MV-4-11 (cell line): Measurements from ENCODE around the gene CCDC142.

ENCODE experiments used
- DNase-seq: peaks from one replicate; lab custom pipeline; 2025; lab: John Stamatoyannopoulos, UW

CCDC142 gene

GRCh38 chr2:74441690-74442482 lies 40.9 kb downstream of the CCDC142 start, which contains the start of gene RTKN:
TSS of gene RTKN (minus strand) at chr2:74441937. CDS start at chr2:74441816, 121 bp downstream.
- DNase-seq = no peak

- no peak for DNase-seq
Measured at GRCh38 chr2:74441170-74441689, 41.6 kb downstream of the CCDC142 start.

GRCh38 chr2:74440378-74441169 lies 42.2 kb downstream of the CCDC142 start:
- DNase-seq = peak; percentile 72

DNA sequence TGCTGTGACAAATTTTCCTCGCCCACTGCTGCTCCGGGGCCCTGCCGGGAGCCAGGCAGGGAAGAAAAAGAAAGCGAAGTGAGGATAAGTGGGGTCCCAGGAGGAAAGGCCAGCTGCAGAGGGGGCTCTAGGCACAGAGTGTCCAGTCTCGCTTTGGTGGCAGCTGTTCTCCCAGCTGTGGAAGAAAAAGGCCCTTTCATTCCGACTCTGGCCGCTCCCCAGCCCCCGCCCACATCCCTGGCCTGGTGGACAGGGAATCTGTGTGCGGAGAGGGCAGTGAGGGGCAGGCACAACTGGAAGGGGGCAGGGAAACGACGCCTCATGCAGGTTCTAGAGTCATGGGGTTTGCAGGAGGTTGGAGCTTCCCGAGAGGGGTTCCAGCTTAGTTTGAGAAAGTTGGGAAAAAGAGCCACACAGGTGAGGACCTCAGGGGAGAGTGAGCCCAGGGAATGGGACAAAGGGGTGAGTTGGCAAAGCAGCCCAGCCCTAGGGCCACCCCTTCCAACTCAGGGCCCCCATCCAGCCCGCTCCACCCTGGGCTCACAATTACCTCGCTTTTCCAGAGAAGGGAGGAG lies 42.9 kb downstream of the CCDC142 start:
- no peak for DNase-seq

GRCh38 chr2:74439373-74439772 lies 43.4 kb downstream of the CCDC142 start:
- DNase-seq = no peak

GRCh38 chr2:74438248-74438647 lies 44.5 kb downstream of the CCDC142 start:
- DNase-seq = no peak

DNA sequence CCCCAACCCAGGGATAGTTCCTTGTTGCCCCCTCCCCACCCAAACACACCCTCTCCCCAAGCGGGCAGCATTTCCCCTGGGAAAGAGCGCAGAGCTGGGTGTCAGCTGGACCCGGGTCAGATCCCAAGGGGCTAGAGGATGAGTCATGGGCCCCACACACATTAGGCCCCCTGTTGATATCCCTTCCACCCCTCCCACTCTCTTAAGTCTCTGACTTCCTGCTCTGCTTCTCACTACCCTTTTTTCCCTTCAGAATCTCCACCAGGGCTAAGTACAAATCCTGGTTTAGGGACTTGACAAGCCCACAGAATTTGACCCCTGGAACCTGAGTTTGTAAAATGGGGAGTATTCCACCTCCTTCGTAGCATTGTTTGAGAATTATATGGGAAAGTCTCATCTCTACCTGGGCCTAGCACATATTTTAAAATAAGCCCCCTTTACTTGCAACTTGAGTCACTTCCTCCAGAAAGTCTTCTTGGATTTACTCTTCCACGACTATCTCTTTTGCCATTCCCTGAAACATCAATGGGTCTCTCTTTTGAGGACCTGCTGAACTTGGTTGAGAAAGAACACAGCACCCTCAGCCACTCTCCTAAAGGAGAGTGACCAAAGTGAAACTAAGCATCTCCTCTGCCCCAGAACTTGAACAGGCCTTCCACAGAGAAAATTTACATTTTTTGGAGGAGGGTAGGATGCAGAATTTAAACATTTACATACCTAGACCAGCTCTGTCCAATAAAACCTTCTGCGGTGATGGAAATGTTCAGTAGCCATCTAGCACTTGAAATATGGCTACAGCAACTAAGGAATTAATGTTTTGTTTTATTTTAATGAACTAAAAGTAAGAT lies 45.7 kb downstream of the CCDC142 start:
- DNase-seq = peak; percentile 86

GRCh38 chr2:74436111-74436805 lies 46.5 kb downstream of the CCDC142 start:
- no peak for DNase-seq

GRCh38 chr2:74430502-74430901 lies 52.3 kb downstream of the CCDC142 start:
- DNase-seq = no peak

DNA sequence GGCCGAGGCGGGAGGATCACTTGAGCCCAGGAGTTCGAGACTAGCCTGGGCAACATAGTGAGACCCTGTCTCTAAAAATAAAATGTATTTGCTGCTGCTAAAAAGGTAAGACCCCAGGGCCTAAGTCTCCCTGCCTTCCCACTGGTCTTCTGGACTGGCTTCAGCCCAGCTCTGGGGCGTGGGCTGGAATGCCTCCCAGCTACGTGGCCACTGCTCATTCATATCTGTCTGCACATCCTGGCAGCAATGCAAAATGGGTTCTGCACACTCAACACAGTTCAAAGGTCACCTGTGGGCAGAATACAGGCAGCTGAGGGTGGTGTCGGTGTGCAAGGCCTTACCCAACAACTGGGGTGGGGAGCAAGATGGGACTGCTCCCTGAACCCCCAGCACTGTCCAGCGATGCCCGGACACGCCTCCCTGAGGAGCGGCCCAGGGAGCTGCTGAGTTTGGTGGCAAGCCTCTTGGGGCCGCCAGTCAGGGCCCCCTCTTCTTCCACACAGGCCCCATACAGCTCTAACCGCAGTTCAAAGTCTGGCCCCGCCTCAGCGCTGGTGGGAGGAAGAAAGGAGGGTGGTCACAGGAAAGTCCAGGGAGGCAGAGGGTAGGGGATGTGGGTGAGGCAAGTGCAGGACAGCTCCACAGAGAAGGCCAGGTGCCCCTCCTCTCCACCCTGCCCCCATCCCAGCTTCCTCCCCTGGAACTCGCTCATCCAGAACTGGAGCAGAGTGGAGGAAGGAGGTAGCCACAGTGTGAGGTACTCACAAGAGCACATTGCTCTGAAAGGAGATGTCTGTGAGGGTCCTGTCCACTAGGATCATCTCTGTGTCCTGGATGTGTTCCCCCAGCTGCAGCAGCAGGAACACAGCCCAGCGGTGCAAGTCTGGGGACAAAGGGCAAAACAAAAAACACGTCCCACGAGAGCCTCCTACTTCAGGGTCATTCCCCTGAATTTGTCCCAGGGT lies 53.0 kb downstream of the CCDC142 start:
- no peak for DNase-seq

GRCh38 chr2:74428675-74429074 lies 54.1 kb downstream of the CCDC142 start:
- DNase-seq = no peak

DNA sequence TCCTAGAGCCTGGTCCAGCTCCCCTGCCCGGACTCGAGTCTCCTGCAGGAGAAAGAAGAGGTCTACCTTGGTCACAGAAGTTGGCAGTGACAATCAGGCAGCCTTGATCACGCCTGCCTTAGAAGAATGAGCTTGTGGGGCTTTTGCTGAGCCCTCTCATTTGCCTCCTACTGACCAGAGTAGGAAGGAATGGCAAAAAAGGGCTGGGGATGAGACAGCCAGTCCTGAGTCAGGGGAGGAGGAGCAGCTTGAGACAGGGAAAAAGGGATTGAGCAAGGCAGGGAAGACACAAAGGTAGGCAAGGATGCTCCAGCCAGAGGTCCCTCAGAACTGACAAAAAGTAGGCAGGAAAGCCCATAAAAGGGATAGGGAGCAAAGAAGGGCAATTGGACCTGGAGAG lies 55.2 kb downstream of the CCDC142 start:
- DNase-seq = no peak

DNA sequence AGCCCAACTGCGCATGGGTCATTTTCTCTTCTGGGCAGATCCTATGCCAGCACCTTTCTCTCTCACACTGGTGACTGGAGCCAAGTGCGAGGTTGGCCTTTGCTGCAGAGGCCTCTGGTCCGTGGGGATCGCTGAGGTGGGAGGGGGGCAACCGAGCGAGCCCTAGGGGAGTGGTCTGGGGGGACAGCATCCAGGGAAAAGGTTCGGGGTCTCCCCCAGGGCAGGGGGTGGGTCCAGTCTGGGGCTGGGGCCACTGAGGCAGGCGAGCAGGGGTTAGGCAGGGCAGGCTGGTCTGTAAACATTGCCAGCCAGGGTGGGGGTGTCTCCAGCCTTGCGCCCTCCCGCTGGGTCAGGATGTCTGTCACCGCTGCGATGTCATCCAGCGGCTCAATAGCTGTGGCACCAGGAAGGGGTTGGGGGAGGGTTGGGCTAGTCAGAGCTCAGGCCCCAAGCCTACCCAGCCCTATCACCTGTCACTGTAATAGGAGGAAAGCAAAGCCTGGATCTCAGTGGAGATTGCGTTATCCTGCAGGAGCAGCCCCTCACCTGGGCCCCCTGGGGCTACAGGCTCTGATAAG lies 56.5 kb downstream of the CCDC142 start:
- DNase-seq = no peak

DNA sequence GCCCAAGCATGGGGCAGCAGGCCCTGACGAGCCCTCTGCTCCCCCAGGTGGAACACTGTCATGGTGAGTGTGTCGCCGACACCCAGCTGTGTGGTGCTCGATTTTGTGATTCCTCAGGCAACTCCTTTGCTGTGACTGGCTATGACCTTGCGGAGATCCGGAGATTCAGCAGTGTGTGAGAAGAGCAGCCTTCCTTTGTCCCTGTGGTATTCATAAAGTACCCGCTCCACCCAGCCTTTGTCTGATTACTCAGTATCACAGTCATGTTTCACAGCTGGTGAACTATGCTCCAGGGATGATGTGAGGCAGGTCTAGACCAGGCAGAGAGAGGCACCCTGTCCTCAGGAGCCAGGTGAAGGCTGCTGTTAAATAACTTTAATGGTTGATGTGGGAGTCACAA lies 57.3 kb downstream of the CCDC142 start:
- DNase-seq = no peak

GRCh38 chr2:74424995-74425406 lies 57.8 kb downstream of the CCDC142 start:
- no peak for DNase-seq

- DNase-seq = no peak
Measured at GRCh38 chr2:74424139-74424992, 58.4 kb downstream of the CCDC142 start.
